DMS114 treated with DMSO at 0.1 percent for 48 hours (cell line): Measurements from ENCODE around the gene AHCYL2.
"Not testable (repeated sequence)": the region's sequence is repeated elsewhere in the genome, so short reads cannot be mapped to it uniquely, and the experiment has no call there.

Source experiments
- DNase-seq: peaks from one replicate; lab custom pipeline; 2025; ENCODE audit not compliant: unreplicated experiment; lab: John Stamatoyannopoulos, UW

Gene AHCYL2

GRCh38 chr7:129282865-129283264, 58.0 kb downstream of the AHCYL2 start:
- DNase-seq, result no peak

DNA sequence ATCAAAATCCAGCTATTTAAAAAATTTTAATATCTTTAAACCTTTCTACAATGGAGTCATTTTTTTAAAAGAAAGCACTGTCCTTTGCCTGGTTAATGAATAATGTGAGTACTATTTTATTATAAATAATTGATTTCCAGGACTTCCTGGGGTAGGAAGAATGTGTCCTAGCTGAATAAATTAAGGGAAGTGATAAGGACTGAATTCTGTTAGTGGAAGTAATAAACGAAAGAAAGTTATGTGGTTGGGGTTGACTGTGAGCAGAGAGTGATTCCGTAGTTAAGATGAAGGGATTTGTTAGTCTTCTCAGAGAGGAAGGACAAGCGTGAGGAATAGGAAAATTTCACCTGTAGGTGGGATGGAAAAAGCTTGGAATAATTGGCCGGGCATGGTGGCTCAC, 59.1 kb downstream of the AHCYL2 start:
- no peak for DNase-seq

DNA sequence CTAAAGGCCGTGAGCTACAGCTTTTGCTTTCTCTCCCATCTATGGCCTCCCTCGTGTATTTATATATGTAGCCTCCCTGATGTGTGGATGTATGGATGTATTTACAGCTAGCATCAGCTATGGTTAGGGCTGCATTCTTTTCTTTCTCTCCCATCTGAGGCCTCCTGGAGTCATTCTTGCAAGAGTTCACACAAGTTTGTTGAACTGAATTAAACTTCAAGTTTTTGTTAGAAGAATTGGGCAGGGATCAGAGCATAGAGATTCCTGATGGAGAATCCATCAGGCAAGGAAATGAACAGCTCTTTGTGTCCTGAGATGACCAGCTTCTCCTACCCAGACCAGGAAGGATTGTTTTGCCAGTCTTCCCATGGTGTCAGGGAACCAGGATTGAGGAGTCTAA, 60.3 kb downstream of the AHCYL2 start:
- no peak for DNase-seq

- DNase-seq, result no peak
Observed at GRCh38 chr7:129292861-129293260, 68.0 kb downstream of the AHCYL2 start.

- DNase-seq, result no peak
Observed at GRCh38 chr7:129295015-129295423, 70.2 kb downstream of the AHCYL2 start.

DNA sequence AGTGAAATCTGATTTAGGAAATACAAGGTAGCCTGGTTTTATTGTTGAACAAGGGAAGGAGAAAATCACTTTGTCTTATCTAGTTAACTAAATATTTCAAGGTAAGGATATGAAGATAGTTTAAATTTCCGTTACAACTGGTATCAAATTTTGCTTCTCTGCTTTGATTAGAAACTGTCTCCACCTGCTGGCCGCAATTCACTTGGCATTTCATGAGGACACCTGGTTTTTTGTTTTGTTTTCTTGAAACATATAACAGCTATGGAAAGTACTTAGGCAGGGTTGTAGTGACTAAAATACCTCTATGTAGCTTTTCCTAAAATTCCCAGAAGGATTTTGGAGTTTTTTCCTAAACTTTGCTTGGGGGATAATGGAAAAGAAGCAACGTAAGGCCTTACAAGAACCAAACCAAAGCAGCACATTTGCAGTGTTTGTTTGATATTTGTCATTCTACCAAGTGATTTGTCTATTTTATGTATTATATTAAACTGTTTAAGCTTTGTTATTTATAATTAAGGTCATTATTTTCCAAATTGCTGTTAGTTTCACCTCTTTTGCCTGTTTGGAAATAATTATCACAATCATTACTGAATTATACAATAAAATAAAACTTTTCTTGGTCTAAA, 73.6 kb downstream of the AHCYL2 start:
- peak; percentile 14 for DNase-seq

DNA sequence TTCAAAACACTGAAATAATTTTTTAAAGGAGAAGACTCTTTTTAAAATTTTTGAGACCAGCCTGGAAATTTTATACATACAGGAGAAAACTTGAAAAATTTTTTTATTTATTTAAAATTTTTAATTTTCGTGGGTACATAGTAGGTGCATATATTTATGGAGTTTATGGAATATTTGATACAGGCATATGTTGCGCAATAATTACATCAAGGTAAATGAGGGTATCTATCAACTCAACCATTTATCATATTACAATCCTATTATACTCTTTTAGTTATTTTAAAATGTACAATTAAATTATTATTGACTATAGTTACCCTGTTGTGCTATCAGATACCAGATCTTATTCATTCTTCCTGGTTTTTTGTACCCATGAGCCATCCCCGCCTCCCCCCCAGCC, 75.1 kb downstream of the AHCYL2 start:
- no peak for DNase-seq

DNA sequence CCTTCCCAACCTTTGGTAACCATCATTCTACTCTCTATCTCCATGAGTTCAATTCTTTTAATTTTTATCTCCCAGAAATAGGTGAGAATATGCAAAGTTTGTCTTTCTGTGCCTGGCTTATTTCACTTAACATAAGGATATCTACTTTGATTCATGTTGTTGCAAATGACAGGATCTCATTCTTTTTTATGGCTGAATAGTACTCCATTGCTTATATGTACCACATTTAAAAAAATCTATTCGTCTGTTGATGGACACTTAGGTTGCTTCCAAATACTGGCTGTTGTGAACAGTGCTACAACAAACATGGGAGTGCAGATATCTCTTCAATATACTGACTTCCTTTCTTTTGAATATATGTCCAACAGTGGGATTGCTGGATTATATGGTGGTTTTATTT, 75.5 kb downstream of the AHCYL2 start:
- DNase-seq, result not testable (repeated sequence)

DNA sequence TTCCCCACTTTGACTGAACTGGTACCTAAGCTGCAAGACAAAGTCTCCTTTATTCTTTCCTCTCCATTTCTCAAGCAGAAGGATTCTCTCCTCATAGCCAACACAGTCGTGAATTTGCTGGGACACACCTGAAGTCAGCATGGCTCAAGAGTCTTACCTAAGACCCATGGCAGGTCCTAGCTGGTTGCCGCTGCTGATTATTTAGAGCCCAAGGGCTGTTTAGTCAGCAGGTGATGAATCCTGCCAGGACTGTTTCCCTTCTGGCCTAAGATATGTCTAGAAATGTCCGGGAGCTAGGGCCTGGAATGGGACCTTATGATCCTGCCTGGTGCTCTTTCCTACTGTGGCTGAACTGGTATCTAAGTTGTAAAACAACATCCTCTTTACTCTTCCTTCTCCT, 82.8 kb downstream of the AHCYL2 start:
- DNase-seq, result no peak

DNA sequence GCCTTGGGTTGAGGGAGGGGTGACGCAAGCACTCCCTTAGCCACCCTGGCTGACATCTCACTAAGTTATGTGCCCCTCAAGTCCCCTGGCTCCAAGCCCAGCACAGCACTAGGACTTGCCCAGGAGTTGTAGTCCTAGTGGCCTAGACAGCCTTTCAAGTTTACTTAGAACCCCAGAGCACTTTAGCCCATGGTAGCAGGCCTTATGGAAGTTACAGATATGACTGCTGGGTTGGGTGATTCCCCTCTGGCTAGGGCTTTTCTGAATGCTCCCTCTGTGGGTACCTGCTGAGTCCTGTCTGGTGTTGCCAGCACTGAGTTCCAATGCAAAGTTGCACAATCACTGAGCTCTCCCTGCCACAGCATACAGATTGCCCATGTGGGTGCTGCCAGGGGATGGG, 83.2 kb downstream of the AHCYL2 start:
- DNase-seq, result no peak

DNA sequence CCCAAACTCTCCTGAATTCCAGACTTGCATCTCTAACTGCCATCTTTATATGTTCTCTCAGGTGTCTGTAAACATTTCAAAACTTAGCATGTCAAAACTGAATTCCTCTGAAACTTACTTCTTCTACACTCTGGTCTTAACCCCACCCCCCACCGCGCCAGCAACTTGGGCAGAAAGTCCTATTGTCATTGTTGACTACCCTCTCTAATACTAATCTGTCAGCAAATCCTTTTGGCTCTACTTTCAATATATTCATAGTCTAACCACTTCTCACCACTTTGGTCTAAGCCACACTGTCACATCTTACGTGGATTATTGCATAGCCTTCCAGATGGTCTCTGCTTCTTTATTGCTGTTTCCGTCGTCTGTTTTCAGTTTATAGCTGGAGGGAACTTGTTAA, 86.6 kb downstream of the AHCYL2 start:
- DNase-seq, result no peak

GRCh38 chr7:129313282-129313681, 88.5 kb downstream of the AHCYL2 start:
- no peak for DNase-seq

GRCh38 chr7:129315960-129316359, 91.1 kb downstream of the AHCYL2 start:
- DNase-seq, result no peak

GRCh38 chr7:129317450-129317849, 92.6 kb downstream of the AHCYL2 start:
- DNase-seq, result no peak

- DNase-seq, result no peak
Observed at GRCh38 chr7:129327076-129327475, 102.2 kb downstream of the AHCYL2 start.

DNA sequence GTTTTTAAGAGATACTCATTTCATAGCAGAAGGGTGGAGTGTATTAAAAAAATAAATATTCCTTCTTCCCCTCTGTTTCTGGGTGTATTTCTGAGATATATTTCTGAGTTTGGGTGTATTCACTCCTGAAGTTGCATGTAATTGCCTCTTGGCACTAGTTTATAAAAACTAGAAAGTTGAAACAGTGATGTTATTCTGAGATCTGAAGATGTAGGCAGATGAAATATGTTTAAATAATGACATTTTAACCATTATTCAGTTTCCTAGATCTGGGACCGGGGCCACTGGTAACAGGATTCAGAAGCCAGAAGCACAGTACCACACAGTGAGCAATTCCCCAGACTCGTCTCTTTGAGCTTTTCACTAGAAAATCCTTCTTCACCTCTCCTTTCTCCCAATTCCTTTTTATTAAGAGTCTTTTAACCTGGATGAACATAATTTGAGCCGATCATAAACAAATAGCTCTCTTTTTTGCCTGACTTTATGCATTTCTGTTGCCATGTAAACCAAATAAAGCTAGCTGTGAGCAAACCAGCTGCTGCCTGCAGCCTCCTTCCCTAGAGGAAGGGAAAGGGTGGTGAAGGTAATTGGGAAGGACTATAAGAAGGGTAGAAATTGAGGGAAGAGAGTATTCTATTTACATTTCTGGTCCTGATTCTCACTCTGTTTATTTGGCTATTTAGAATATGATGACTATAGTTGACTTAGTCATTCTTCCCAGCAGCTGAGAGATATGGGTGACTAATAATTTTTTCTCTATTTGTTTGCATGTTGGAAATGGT, 107.6 kb downstream of the AHCYL2 start:
- no peak for DNase-seq

GRCh38 chr7:129334473-129334872, 109.6 kb downstream of the AHCYL2 start:
- no peak for DNase-seq

DNA sequence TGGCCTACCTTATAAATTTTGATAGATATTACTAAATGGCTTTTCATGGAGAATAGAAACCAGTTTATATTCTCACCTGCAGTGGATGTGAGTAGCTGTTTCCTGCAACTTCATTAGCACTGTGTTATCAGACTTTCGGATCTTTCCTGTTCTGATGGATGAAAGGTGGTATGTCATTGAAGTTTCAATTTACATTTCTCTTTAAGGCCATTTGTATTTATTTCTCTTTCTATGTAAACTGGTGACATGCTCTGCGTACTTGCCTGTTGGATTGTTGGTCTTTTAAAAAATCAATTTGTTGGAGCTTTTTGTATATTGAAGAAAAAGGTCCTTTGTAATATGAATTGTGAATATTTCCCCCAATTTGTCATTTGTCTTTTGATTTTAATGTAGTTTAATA, 113.6 kb downstream of the AHCYL2 start:
- no peak for DNase-seq

DNA sequence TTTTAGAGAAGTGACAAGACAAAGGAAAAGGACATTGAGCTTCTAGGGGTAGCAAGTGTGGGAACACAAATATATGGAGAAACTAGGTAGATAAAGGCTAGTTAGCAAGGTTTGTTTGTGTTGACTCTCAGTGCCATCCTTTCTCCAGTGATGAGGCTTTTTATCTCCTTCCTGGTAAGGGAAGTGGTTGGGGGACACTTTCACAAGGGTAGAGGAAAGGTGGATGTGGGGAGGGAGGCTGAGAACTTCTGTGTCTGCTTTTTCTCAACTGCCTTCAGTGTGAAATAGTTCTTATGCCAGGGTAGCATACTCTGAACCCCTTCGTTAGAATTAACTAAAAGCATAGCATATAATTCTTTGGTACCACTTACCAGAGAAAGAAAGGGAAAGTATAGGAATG, 116.4 kb downstream of the AHCYL2 start:
- DNase-seq, result no peak

- no peak for DNase-seq
Observed at GRCh38 chr7:129341816-129342806, 117.3 kb downstream of the AHCYL2 start.

GRCh38 chr7:129343099-129343700, 118.4 kb downstream of the AHCYL2 start:
- DNase-seq, result peak; percentile 32
